Gastroesophageal sphincter (tissue), 3 donors: Measurements from ENCODE around the gene VN1R2.
"Not testable (repeated sequence)": the region's sequence is repeated elsewhere in the genome, so short reads cannot be mapped to it uniquely, and the experiment has no call there.

Experiments
- CTCF ChIP-seq, 4 experiments: fragments of 200-600 bp in 2 of 4; fragments of 450-650 bp in 2 of 4; sonication (generic) in 1 of 4; IDR thresholded peaks; one replicate each; pipeline ENCODE4 v1.5.1; 2017 to 2019; ENCODE audit warnings: antibody characterized with exemption in 4 of 4, mild to moderate bottlenecking in 2 of 4, moderate library complexity in 2 of 4
- POLR2A ChIP-seq, 2 donors: fragments of 450-650 bp; IDR thresholded peaks; one replicate each; pipeline ENCODE4 v1.6.1; 2017; ENCODE audit warnings: antibody characterized with exemption in 2 of 2, mild to moderate bottlenecking in 2 of 2, moderate library complexity in 1 of 2
- POLR2AphosphoS5 ChIP-seq: sonication (generic); formaldehyde crosslinking; IDR thresholded peaks from one replicate; pipeline ENCODE4 v1.6.1; 2017; ENCODE audit warnings: antibody characterized with exemption

GRCh38 chr19:53211554-53211953 is 46.5 kb upstream of the VN1R2 start:
- not testable (repeated sequence) for TF ChIP-seq CTCF (IDR thresholded peaks at IDR 0.05); POLR2A (IDR thresholded peaks at IDR 0.05); POLR2AphosphoS5
